Nephron (organoid): Measurements from ENCODE around the gene ARFGAP1.

ENCODE experiments used
- H3K27ac Mint-ChIP-seq, 3 experiments: 2 replicates each; pipeline ENCODE4 v1.8.0; 2020; ENCODE audit warnings: mixed read lengths in 3 of 3, mild to moderate bottlenecking in 2 of 3, moderate library complexity in 1 of 3
- H3K27me3 Mint-ChIP-seq: 2 replicates; pipeline ENCODE4 v1.8.0; 2021; ENCODE audit warnings: low read depth, mild to moderate bottlenecking, moderate library complexity, mixed read lengths
- H3K36me3 Mint-ChIP-seq: 2 replicates; pipeline ENCODE4 v1.8.0; 2020; ENCODE audit warnings: low read depth, mixed read lengths
- H3K4me1 Mint-ChIP-seq: 2 replicates; pipeline ENCODE4 v1.8.0; 2020; ENCODE audit warnings: mixed read lengths
- H3K4me3 Mint-ChIP-seq, 3 experiments: 2 replicates each; pipeline ENCODE4 v1.8.0; 2020; ENCODE audit warnings: mild to moderate bottlenecking in 3 of 3, mixed read lengths in 3 of 3, moderate library complexity in 2 of 3
- H3K9me3 Mint-ChIP-seq: 2 replicates; pipeline ENCODE4 v1.8.0; 2020; ENCODE audit warnings: mixed read lengths
- TF ChIP-seq, protein P1 (sequence below), 3 experiments: fragments of 200-600 bp; sonication (generic); IDR thresholded peaks; one replicate each; pipeline ENCODE4 v1.5.0; 2021; ENCODE audit warnings: antibody characterized with exemption in 3 of 3; ENCODE audit not compliant: unreplicated experiment in 3 of 3

ARFGAP1 gene

DNA sequence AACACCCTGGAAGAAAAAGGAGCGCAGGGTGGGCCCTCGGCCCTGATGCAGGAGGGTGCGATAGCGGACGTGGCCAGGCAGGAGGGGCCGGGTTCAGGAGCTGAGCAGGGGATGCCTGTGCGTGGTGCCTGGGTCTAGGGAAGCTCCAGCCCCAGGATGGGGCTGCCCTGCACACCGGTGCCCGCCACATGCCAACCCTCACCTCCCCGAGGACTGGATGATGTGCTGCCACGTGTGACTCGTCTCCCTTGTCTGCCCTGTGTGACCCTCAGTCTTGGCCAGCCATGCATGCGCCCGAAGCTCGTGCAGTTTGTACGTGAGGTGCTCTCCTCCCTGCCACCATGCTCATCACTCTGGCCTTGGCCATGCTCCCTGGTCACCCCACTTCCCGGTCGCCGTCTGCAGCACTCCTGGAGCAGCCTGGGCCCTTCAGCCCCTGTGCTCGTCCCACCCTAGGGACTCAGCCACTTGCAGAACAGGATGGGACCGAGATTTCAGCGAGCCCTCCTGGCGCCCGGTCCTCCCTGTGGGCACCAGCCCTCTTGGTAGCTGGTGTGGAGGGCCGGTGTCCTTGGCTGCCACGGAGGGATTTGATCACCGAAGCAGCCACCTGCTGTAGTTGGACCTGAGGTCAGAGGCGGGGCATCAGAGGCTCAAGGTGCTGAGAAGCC lies 16.1 kb downstream of the ARFGAP1 start:
- H3K4me3 Mint-ChIP-seq = no peak overlapping the region
- TF ChIP-seq, protein P1, sequence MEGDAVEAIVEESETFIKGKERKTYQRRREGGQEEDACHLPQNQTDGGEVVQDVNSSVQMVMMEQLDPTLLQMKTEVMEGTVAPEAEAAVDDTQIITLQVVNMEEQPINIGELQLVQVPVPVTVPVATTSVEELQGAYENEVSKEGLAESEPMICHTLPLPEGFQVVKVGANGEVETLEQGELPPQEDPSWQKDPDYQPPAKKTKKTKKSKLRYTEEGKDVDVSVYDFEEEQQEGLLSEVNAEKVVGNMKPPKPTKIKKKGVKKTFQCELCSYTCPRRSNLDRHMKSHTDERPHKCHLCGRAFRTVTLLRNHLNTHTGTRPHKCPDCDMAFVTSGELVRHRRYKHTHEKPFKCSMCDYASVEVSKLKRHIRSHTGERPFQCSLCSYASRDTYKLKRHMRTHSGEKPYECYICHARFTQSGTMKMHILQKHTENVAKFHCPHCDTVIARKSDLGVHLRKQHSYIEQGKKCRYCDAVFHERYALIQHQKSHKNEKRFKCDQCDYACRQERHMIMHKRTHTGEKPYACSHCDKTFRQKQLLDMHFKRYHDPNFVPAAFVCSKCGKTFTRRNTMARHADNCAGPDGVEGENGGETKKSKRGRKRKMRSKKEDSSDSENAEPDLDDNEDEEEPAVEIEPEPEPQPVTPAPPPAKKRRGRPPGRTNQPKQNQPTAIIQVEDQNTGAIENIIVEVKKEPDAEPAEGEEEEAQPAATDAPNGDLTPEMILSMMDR (IDR thresholded peaks at IDR 0.05; ENCODE audit: unreplicated experiment in 3 of 3) = no peak
- H3K27ac Mint-ChIP-seq = no peak overlapping the region
- peaks cover 4% of the 10 kb centered on the region for H3K27me3 Mint-ChIP-seq
- H3K36me3 Mint-ChIP-seq = peaks cover 6% of the 10 kb centered on the region
- H3K4me1 Mint-ChIP-seq = no peaks in the 10 kb centered on the region
- no peaks in the 10 kb centered on the region for H3K9me3 Mint-ChIP-seq

DNA sequence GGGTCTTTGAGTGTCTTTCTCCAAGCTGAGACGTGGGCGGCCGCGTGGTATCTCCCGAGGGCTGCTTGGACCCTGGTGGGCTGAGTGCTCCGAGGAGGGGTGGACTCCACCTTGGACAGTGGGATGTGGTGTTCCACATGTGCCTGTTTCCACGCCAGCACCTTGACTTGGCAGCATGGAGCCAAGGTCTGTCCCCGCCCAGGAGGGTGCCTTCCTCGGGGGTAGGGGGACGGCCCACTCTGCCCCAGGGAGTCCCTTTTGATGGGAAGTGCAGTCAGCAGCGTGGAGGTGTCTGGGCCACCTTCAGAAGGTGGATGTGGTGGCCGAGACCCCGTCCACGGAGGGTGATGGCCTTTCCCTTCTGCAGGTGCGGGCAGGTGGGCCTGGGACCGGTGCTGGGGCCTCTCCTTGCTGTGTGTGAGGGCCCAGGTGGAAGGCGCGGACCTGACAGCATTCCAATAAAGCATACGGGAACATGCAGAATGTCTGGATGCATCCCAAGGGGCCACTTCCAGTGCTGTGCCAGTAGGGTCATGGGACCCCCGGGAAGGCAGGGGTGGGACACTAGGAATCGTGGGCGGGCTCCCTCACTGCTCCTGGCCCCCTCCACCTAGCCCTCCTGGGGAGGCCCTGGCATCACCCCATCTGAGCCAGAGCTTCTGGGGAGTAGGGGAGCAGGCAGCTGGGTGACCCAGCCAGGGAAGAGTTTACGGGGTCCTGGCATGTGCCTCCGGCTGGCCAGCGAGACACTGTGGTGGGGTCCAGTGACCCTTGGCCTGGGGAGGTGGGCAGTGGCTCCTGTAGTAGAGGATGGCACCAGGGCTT lies 16.9 kb downstream of the ARFGAP1 start:
- H3K4me1 Mint-ChIP-seq = no peaks in the 10 kb centered on the region
- H3K27me3 Mint-ChIP-seq = peaks cover 4% of the 10 kb centered on the region
- H3K9me3 Mint-ChIP-seq = no peaks in the 10 kb centered on the region
- peaks cover 3% of the 10 kb centered on the region for H3K36me3 Mint-ChIP-seq
- no peak overlapping the region for H3K27ac Mint-ChIP-seq
- H3K4me3 Mint-ChIP-seq = no peak overlapping the region
- TF ChIP-seq, protein P1 (IDR thresholded peaks at IDR 0.05; ENCODE audit: unreplicated experiment in 3 of 3) = no peak

DNA sequence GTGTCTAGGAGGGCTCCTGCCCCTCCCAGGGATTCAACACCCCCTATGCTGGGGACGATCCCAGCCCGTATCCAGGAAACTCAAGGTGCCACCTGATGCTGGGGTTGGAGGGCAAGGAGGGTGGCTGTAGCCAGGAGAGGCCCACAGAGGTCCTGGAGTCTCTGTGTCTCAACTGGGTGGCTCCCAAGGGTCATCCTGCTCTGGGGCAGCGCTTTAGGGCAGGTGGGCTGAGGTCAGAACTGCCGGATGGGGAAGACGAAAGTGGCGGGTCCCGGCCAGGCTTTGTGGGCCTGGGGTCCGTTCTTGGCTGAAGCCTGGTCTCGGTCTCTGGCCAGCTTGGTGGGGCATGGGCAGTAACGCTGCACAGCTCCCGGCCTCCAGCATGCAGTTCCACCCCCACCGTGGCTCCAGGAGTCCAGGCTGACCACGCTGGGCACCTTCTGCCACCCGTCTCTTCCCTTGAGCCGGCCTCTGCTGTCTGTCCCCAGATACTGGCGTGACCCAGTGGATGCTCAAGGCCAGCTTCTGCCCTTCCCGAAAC lies 17.6 kb downstream of the ARFGAP1 start:
- peaks cover 4% of the 10 kb centered on the region for H3K4me1 Mint-ChIP-seq
- H3K27me3 Mint-ChIP-seq = peaks cover 10% of the 10 kb centered on the region
- no peak overlapping the region for H3K4me3 Mint-ChIP-seq
- TF ChIP-seq, protein P1 (IDR thresholded peaks at IDR 0.05; ENCODE audit: unreplicated experiment in 3 of 3) = no peak
- H3K27ac Mint-ChIP-seq = no peak overlapping the region
- no peaks in the 10 kb centered on the region for H3K9me3 Mint-ChIP-seq
- peaks cover 3% of the 10 kb centered on the region for H3K36me3 Mint-ChIP-seq

DNA sequence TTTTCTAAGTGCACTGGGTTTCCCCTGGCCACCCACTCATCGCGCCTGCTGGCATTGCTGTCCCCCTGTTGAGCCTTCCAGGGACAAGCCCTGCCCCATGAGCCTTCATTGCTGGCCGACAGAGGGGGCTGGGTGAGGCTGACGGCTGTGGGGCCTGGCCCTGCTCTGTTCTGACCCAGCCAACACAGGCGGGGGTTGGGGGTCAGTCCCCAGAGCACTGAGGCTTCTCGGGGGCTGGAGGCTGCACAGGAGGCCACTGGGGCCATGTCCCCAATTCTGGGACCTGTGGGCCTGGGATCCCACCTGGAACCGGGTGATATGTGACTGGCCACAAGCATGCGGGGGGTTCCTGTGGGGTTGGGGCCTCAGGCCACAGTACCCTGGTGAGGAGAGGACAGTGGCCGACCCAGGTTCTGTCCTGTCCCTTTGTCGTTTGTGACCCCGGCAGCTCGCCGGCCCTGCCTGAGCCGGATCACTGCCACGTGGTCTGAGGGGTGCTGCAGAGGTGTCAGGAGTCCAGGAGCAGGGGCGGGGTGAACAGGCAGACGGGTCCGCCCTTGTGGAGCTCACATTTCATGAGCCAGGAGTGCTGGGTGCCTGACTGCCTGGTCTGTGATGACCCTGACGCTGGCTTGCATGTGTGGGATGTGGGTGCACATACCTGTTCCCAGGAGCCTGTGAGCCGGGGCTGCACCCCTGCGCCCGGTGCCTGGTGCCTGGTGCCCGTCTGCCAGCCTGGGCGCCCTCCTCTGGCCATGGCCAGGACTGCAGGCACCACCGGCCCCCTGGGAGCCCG lies 18.3 kb downstream of the ARFGAP1 start:
- H3K4me1 Mint-ChIP-seq = peaks cover 8% of the 10 kb centered on the region
- TF ChIP-seq, protein P1 (IDR thresholded peaks at IDR 0.05; ENCODE audit: unreplicated experiment in 3 of 3) = peak; percentile 65 to 71 (median 66)
- H3K9me3 Mint-ChIP-seq = no peaks in the 10 kb centered on the region
- H3K36me3 Mint-ChIP-seq = peaks cover 3% of the 10 kb centered on the region
- no peak overlapping the region for H3K27ac Mint-ChIP-seq
- H3K4me3 Mint-ChIP-seq = no peak overlapping the region
- H3K27me3 Mint-ChIP-seq = peaks cover 14% of the 10 kb centered on the region

DNA sequence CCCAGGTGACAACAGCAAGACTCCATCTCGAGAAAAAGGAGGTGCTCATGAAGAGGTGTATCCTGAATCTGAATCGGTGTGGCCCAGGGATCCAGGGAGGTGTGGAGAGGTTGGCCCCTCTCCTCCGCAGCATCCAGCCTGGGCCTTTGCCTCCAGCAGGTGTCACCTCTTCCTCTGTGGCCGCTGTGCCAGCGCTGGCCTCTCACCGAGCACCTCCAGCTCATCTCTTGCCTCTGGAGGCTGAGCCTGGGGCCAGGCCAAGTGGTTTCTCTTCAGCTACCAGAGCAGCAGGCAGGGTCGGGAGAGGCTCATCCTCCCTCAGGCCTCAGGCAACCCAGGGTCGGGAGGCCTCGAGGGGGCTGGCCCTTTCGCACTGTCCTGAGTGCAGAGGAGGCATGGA lies 19.2 kb downstream of the ARFGAP1 start:
- Mint-ChIP-seq H3K27me3 (peaks cover 18% of the 10 kb centered on the region), H3K9me3 (no peaks in the 10 kb centered on the region), H3K27ac (no peak overlapping the region), H3K4me3 (no peak overlapping the region), H3K4me1 (peaks cover 8% of the 10 kb centered on the region), H3K36me3 (peaks cover 3% of the 10 kb centered on the region)
- TF ChIP-seq, protein P1 (IDR thresholded peaks at IDR 0.05; ENCODE audit: unreplicated experiment in 3 of 3) = no peak
